HEK293 (cell line): ENCODE data around the gene ABCA3.

ENCODE experiments used
- BCL11B ChIP-seq: fragments of 450-650 bp; formaldehyde crosslinking; IDR thresholded peaks from 2 replicates; pipeline ENCODE4 v1.5.1; 2016; ENCODE audit warnings: low read depth, missing biosample characterization, missing genetic modification characterization
- YY1 ChIP-seq: fragments of 450-650 bp; formaldehyde crosslinking; IDR thresholded peaks from 2 replicates; pipeline ENCODE4 v1.5.1; 2018; ENCODE audit warnings: missing biosample characterization, missing genetic modification characterization
- ZFP37 ChIP-seq: fragments of 450-650 bp; formaldehyde crosslinking; IDR thresholded peaks from 2 replicates; pipeline ENCODE4 v1.5.1; 2016; ENCODE audit warnings: missing biosample characterization, missing genetic modification characterization
- ZNF10 ChIP-seq: fragments of 450-650 bp; formaldehyde crosslinking; IDR thresholded peaks from 2 replicates; pipeline ENCODE4 v1.5.1; 2017; ENCODE audit warnings: missing biosample characterization, missing genetic modification characterization
- ZNF169 ChIP-seq: fragments of 450-650 bp; formaldehyde crosslinking; IDR thresholded peaks from 2 replicates; pipeline ENCODE4 v1.5.1; 2016; ENCODE audit warnings: missing biosample characterization, missing genetic modification characterization
- ZNF274 ChIP-seq, 2 experiments: fragments of 200-500 bp in 1 of 2; fragments of 450-650 bp in 1 of 2; sonication (Bioruptor generic) in 1 of 2; formaldehyde crosslinking in 1 of 2; IDR thresholded peaks; 2 replicates each; pipeline versions ENCODE4 v1.5.1 to v1.6.1; 2014 to 2016; ENCODE audit warnings: borderline replicate concordance in 1 of 2, inconsistent platforms in 1 of 2, low read length in 1 of 2, missing biosample characterization in 1 of 2, missing genetic modification characterization in 1 of 2
- ZNF561 ChIP-seq: fragments of 450-650 bp; IDR thresholded peaks from 2 replicates; pipeline ENCODE4 v1.5.1; 2018; ENCODE audit warnings: missing biosample characterization, missing genetic modification characterization, borderline replicate concordance
- ZNF585B ChIP-seq: fragments of 450-650 bp; formaldehyde crosslinking; IDR thresholded peaks from 2 replicates; pipeline ENCODE4 v1.5.1; 2016; ENCODE audit warnings: missing biosample characterization, missing genetic modification characterization
- ZNF837 ChIP-seq: fragments of 450-650 bp; formaldehyde crosslinking; IDR thresholded peaks from 2 replicates; pipeline ENCODE4 v1.5.1; 2016; ENCODE audit warnings: missing biosample characterization, missing genetic modification characterization
- ZNF843 ChIP-seq: fragments of 450-650 bp; formaldehyde crosslinking; IDR thresholded peaks from 2 replicates; pipeline ENCODE4 v1.5.1; 2016; ENCODE audit warnings: missing biosample characterization, missing genetic modification characterization
- TF ChIP-seq, protein P1 (sequence below): fragments of 450-650 bp; formaldehyde crosslinking; IDR thresholded peaks from 2 replicates; pipeline ENCODE4 v1.5.1; 2016; ENCODE audit warnings: missing biosample characterization, missing genetic modification characterization
- TF ChIP-seq, protein P2 (sequence below): fragments of 450-650 bp; formaldehyde crosslinking; IDR thresholded peaks from 2 replicates; pipeline ENCODE4 v1.5.1; 2016; ENCODE audit warnings: missing biosample characterization, missing genetic modification characterization
- TF ChIP-seq, protein P3 (sequence below): fragments of 450-650 bp; formaldehyde crosslinking; IDR thresholded peaks from 2 replicates; pipeline ENCODE4 v1.5.1; 2016; ENCODE audit warnings: missing biosample characterization, missing genetic modification characterization

DNA sequence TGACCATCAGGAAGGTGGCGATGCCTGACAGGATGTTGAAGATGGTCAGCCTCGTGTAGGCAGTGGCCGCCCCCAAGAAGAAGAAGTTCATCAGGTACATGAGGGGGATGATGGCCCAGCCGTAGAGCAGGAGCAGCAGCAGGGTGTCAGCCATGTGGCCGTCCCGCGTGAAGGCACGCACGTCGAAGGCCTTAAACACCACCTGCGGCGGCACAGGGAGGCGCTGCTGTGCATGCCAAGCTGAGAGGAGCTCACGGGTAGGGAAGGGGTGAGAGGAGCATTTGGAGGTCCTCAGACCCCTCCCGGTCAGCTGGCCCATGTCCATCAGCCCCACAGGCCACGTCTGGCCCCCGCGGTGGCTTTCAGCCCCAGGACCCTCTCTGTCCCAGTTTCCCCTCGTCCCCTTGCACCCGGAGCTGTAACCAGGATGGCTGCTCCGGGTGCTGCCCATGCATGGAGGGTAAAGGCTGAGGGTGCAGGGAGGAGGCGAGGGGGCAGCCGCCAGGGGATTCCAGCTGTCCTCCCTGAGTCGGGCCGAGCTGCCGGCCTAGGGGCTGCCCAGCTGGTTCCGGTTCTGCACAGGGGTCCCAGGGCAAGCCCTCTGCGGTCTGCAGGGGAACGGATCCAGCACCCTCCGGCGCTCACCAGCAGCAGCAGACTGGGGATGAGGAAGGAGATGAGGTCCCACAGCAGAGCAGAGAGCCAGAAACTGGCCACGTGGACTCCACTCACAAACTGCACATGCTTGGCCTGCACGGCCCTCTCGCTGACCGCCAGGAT is 55.5 kb downstream of the ABCA3 start:
- TF ChIP-seq ZNF585B (tag by site-specific recombination): no peak
- TF ChIP-seq ZNF10: no peak
- TF ChIP-seq, protein P1, sequence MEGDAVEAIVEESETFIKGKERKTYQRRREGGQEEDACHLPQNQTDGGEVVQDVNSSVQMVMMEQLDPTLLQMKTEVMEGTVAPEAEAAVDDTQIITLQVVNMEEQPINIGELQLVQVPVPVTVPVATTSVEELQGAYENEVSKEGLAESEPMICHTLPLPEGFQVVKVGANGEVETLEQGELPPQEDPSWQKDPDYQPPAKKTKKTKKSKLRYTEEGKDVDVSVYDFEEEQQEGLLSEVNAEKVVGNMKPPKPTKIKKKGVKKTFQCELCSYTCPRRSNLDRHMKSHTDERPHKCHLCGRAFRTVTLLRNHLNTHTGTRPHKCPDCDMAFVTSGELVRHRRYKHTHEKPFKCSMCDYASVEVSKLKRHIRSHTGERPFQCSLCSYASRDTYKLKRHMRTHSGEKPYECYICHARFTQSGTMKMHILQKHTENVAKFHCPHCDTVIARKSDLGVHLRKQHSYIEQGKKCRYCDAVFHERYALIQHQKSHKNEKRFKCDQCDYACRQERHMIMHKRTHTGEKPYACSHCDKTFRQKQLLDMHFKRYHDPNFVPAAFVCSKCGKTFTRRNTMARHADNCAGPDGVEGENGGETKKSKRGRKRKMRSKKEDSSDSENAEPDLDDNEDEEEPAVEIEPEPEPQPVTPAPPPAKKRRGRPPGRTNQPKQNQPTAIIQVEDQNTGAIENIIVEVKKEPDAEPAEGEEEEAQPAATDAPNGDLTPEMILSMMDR (tag by site-specific recombination): no peak
- TF ChIP-seq, protein P2, sequence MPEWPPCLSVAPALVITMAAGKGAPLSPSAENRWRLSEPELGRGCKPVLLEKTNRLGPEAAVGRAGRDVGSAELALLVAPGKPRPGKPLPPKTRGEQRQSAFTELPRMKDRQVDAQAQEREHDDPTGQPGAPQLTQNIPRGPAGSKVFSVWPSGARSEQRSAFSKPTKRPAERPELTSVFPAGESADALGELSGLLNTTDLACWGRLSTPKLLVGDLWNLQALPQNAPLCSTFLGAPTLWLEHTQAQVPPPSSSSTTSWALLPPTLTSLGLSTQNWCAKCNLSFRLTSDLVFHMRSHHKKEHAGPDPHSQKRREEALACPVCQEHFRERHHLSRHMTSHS (tag by site-specific recombination): no peak
- no peak for TF ChIP-seq ZNF274 (IDR thresholded peaks at IDR 0.05; ENCODE audit: low read length)
- no peak for TF ChIP-seq ZNF274 (tag by site-specific recombination; IDR thresholded peaks at IDR 0.05; ENCODE audit: borderline replicate concordance)
- TF ChIP-seq BCL11B (tag by site-specific recombination): no peak
- TF ChIP-seq, protein P3, sequence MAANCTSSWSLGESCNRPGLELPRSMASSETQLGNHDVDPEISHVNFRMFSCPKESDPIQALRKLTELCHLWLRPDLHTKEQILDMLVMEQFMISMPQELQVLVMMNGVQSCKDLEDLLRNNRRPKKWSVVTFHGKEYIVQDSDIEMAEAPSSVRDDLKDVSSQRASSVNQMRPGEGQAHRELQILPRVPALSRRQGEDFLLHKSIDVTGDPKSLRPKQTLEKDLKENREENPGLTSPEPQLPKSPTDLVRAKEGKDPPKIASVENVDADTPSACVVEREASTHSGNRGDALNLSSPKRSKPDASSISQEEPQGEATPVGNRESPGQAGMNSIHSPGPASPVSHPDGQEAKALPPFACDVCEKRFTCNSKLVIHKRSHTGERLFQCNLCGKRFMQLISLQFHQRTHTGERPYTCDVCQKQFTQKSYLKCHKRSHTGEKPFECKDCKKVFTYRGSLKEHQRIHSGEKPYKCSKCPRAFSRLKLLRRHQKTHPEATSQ (tag by site-specific recombination): no peak
- TF ChIP-seq ZNF843: no peak
- no peak for TF ChIP-seq ZNF169
- no peak for TF ChIP-seq ZFP37 (tag by site-specific recombination)
- no peak for TF ChIP-seq YY1
- TF ChIP-seq ZNF837: no peak
- no peak for TF ChIP-seq ZNF561 (tag by site-specific recombination)
